Endothelial cell of umbilical vein (primary cell): Measurements from ENCODE around the gene GATAD1.
"Not testable (repeated sequence)": the region's sequence is repeated elsewhere in the genome, so short reads cannot be mapped to it uniquely, and the experiment has no call there.

Source experiments
- CTCF ChIP-seq, 2 donors: IDR thresholded peaks; 1 replicate in 1 of 2; 2 replicates in 1 of 2; pipeline ENCODE4 v1.5.1; 2011; ENCODE audit warnings: low read length in 2 of 2, mild to moderate bottlenecking in 2 of 2, moderate library complexity in 2 of 2, control low read depth in 1 of 2, inconsistent platforms in 1 of 2, low read depth in 1 of 2; ENCODE audit not compliant: insufficient read depth in 1 of 2; ENCODE audit errors: extremely low read depth in 1 of 2
- EZH2 ChIP-seq: IDR thresholded peaks from 2 replicates; pipeline ENCODE4 v1.6.1; 2012; ENCODE audit warnings: borderline replicate concordance, low read depth, mild to moderate bottlenecking, moderate library complexity, low read length, inconsistent platforms; ENCODE audit not compliant: severe bottlenecking
- FOS ChIP-seq: IDR thresholded peaks from 2 replicates; pipeline ENCODE4 v1.6.1; 2011; ENCODE audit warnings: mild to moderate bottlenecking, low read length, moderate library complexity, borderline replicate concordance; ENCODE audit not compliant: insufficient read depth
- GATA2 ChIP-seq: IDR thresholded peaks from 2 replicates; pipeline ENCODE4 v1.7.0; 2011; ENCODE audit warnings: low read depth, mild to moderate bottlenecking, moderate library complexity, mixed read lengths, low read length; ENCODE audit not compliant: insufficient read length, insufficient read depth
- JUN ChIP-seq: IDR thresholded peaks from 2 replicates; pipeline ENCODE4 v1.6.1; 2011; ENCODE audit warnings: borderline replicate concordance, low read depth; ENCODE audit not compliant: insufficient read length, insufficient read depth
- MAX ChIP-seq: IDR thresholded peaks from 2 replicates; pipeline ENCODE4 v1.6.1; 2011; ENCODE audit not compliant: insufficient read depth, insufficient read length
- MYC ChIP-seq: IDR thresholded peaks from one replicate; pipeline ENCODE4 v1.6.1; 2011; ENCODE audit warnings: mild to moderate bottlenecking, low read depth, low read length
- POLR2A ChIP-seq: IDR thresholded peaks from 2 replicates; pipeline ENCODE4 v1.6.1; 2012; ENCODE audit warnings: low read depth, mild to moderate bottlenecking, control low read depth, low read length
- POLR2AphosphoS5 ChIP-seq: IDR thresholded peaks from 2 replicates; pipeline ENCODE4 v1.6.1; 2012; ENCODE audit warnings: low read depth, mild to moderate bottlenecking, control low read depth, low read length, moderate library complexity; ENCODE audit not compliant: insufficient read depth

GRCh38 chr7:92477681-92478080 is 30.4 kb downstream of the GATAD1 start, which contains the start of gene ERVW-1:
- TF ChIP-seq CTCF (IDR thresholded peaks at IDR 0.05; ENCODE audit: extremely low read depth in 1 of 2, insufficient read depth in 1 of 2, low read depth in 1 of 2, low read length in 2 of 2); EZH2; JUN; GATA2; MAX; POLR2A; POLR2AphosphoS5; MYC; FOS: not testable (repeated sequence)
